H9 (cell line): ENCODE results near the gene MAL. TPM values are rescaled to one million over a fixed set of nuclear protein-coding genes. Genes with fewer than 3 reads are reported as not detected.

ENCODE experiments used
- DNase-seq: peaks from one replicate; pipeline ENCODE4 v3.0.0-alpha.2; 2017
- H2AFZ ChIP-seq: one replicate; pipeline ENCODE4 v1.6.1; 2013; ENCODE audit warnings: mild to moderate bottlenecking, low read length, control low read depth, moderate library complexity
- H2AK5ac ChIP-seq: 2 replicates; pipeline ENCODE4 v1.6.1; 2013; ENCODE audit warnings: low read length, control low read depth, mixed read lengths; ENCODE audit not compliant: insufficient read length
- H2BK120ac ChIP-seq: one replicate; pipeline ENCODE4 v1.6.1; 2013; ENCODE audit warnings: low read depth, mild to moderate bottlenecking, low read length, control low read depth, inconsistent platforms; ENCODE audit not compliant: poor library complexity, severe bottlenecking
- H2BK12ac ChIP-seq: 2 replicates; pipeline ENCODE4 v1.6.1; 2013; ENCODE audit warnings: low read length, control low read depth, mixed read lengths, low read depth; ENCODE audit not compliant: insufficient read length
- H2BK15ac ChIP-seq: 2 replicates; pipeline ENCODE4 v1.6.1; 2013; ENCODE audit warnings: low read depth, low read length, control low read depth
- H2BK20ac ChIP-seq: one replicate; pipeline ENCODE4 v1.6.1; 2013; ENCODE audit warnings: low read depth, mild to moderate bottlenecking, low read length, control low read depth, inconsistent platforms; ENCODE audit not compliant: poor library complexity, severe bottlenecking
- H2BK5ac ChIP-seq: 2 replicates; pipeline ENCODE4 v1.6.1; 2013; ENCODE audit warnings: low read length, control low read depth, mixed read lengths; ENCODE audit not compliant: insufficient read length
- H3K14ac ChIP-seq: 2 replicates; pipeline ENCODE4 v1.6.1; 2013; ENCODE audit warnings: low read length, control low read depth; ENCODE audit not compliant: insufficient read depth
- H3K18ac ChIP-seq: 2 replicates; pipeline ENCODE4 v1.6.1; 2013; ENCODE audit warnings: low read depth, mild to moderate bottlenecking, mixed read lengths, low read length, control low read depth; ENCODE audit not compliant: insufficient read length
- H3K23ac ChIP-seq: 2 replicates; pipeline ENCODE4 v1.6.1; 2013; ENCODE audit warnings: low read length, control low read depth, mixed read lengths, low read depth; ENCODE audit not compliant: insufficient read length
- H3K23me2 ChIP-seq: 2 replicates; pipeline ENCODE4 v1.6.1; 2013; ENCODE audit warnings: low read depth, mild to moderate bottlenecking, mixed read lengths, low read length, control low read depth; ENCODE audit not compliant: insufficient read length, poor library complexity, severe bottlenecking
- H3K27ac ChIP-seq: 2 replicates; pipeline ENCODE4 v1.5.1; 2013; ENCODE audit warnings: low read length, control low read depth, mixed read lengths, low read depth; ENCODE audit not compliant: insufficient read length
- H3K27me3 ChIP-seq: 2 replicates; pipeline ENCODE4 v1.6.1; 2013; ENCODE audit warnings: low read length, control low read depth, inconsistent platforms; ENCODE audit not compliant: insufficient read depth
- H3K4ac ChIP-seq: 2 replicates; pipeline ENCODE4 v1.6.1; 2013; ENCODE audit warnings: low read depth, mild to moderate bottlenecking, control low read depth, inconsistent platforms, low read length, moderate library complexity
- H3K4me1 ChIP-seq: 2 replicates; pipeline ENCODE4 v1.6.1; 2013; ENCODE audit warnings: low read length, control low read depth, inconsistent platforms; ENCODE audit not compliant: insufficient read depth
- H3K4me2 ChIP-seq: 2 replicates; pipeline ENCODE4 v1.6.1; 2013; ENCODE audit warnings: low read length, control low read depth, mixed read lengths; ENCODE audit not compliant: insufficient read length, insufficient read depth
- H3K56ac ChIP-seq: 2 replicates; pipeline ENCODE4 v1.6.1; 2013; ENCODE audit warnings: low read depth, mild to moderate bottlenecking, mixed read lengths, low read length, control low read depth; ENCODE audit not compliant: insufficient read length
- H3K79me1 ChIP-seq: 2 replicates; pipeline ENCODE4 v1.6.1; 2013; ENCODE audit warnings: low read depth, mild to moderate bottlenecking, moderate library complexity, low read length, control low read depth, inconsistent platforms; ENCODE audit not compliant: insufficient read depth, poor library complexity, severe bottlenecking
- H3K79me2 ChIP-seq: 2 replicates; pipeline ENCODE4 v1.6.1; 2013; ENCODE audit warnings: low read length, control low read depth, inconsistent platforms; ENCODE audit not compliant: insufficient read depth
- H3K9ac ChIP-seq: 2 replicates; pipeline ENCODE4 v1.6.1; 2013; ENCODE audit warnings: low read length, control low read depth, mixed read lengths; ENCODE audit not compliant: insufficient read length; ENCODE audit errors: extremely low read depth
- H3K9me3 ChIP-seq: one replicate; pipeline ENCODE4 v1.6.1; 2013; ENCODE audit warnings: low read depth, low read length, inconsistent platforms; ENCODE audit not compliant: control insufficient read depth
- H3T11ph ChIP-seq: one replicate; pipeline ENCODE4 v1.6.1; 2013; ENCODE audit warnings: mild to moderate bottlenecking, low read length, control low read depth, inconsistent platforms
- H4K20me1 ChIP-seq: one replicate; pipeline ENCODE4 v1.6.1; 2013; ENCODE audit not compliant: control insufficient read depth, insufficient read length, insufficient read depth
- H4K5ac ChIP-seq: 2 replicates; pipeline ENCODE4 v1.6.1; 2013; ENCODE audit warnings: low read depth, mild to moderate bottlenecking, mixed read lengths, low read length, control low read depth; ENCODE audit not compliant: insufficient read length
- H4K8ac ChIP-seq: replicated peaks from 2 replicates; pipeline ENCODE4 v1.6.1; 2013; ENCODE audit warnings: low read length, control low read depth, mixed read lengths, low read depth; ENCODE audit not compliant: insufficient read length
- H4K91ac ChIP-seq: 2 replicates; pipeline ENCODE4 v1.6.1; 2013; ENCODE audit warnings: low read depth, mild to moderate bottlenecking, moderate library complexity, mixed read lengths, low read length, control low read depth; ENCODE audit not compliant: insufficient read length
- H3K27ac Mint-ChIP-seq, 3 experiments: 2 replicates in 2 of 3; 3 replicates in 1 of 3; pipeline ENCODE4 v1.8.0; 2020 to 2021; ENCODE audit warnings: mixed read lengths in 3 of 3, mild to moderate bottlenecking in 1 of 3, moderate library complexity in 1 of 3
- H3K27me3 Mint-ChIP-seq: 2 replicates; pipeline ENCODE4 v1.8.0; 2021; ENCODE audit warnings: low read depth, mild to moderate bottlenecking, moderate library complexity, mixed read lengths
- H3K36me3 Mint-ChIP-seq, 3 experiments: 2 replicates in 2 of 3; 3 replicates in 1 of 3; pipeline ENCODE4 v1.8.0; 2020 to 2021; ENCODE audit warnings: low read depth in 3 of 3, mixed read lengths in 3 of 3; ENCODE audit not compliant: insufficient read depth in 1 of 3
- H3K4me1 Mint-ChIP-seq, 2 experiments: 2 replicates each; pipeline ENCODE4 v1.8.0; 2020; ENCODE audit warnings: mixed read lengths in 2 of 2
- H3K4me3 Mint-ChIP-seq, 2 experiments: 2 replicates in 1 of 2; 3 replicates in 1 of 2; pipeline ENCODE4 v1.8.0; 2020 to 2021; ENCODE audit warnings: mild to moderate bottlenecking in 2 of 2, mixed read lengths in 2 of 2, moderate library complexity in 1 of 2
- H3K9me3 Mint-ChIP-seq, 2 experiments: 2 replicates in 1 of 2; 3 replicates in 1 of 2; pipeline ENCODE4 v1.8.0; 2020; ENCODE audit warnings: mild to moderate bottlenecking in 2 of 2, mixed read lengths in 2 of 2, moderate library complexity in 1 of 2
- CTCF ChIP-seq: fragments of 200-600 bp; sonication (generic); conservative IDR thresholded peaks from 3 replicates; pipeline ENCODE4 v1.8.0; 2021; ENCODE audit warnings: antibody characterized with exemption, mild to moderate bottlenecking
- WGBS: extraction: QIAGEN DNeasy Blood & Tissue Kit; methylation state at CpG from one replicate; pipeline ENCODE4 v1.1.7; 2013; ENCODE audit warnings: missing lambda C conversion rate, low lambda C conversion rate, mixed read lengths; ENCODE audit not compliant: insufficient read length; ENCODE audit errors: extremely low coverage; 5-methylcytosine and 5-hydroxymethylcytosine counted together
- total RNA-seq: library from RNA; stranded (reverse); gene quantifications from 2 replicates; pipeline ENCODE4 v1.2.1, GENCODE V29; 2021

MAL gene
- total RNA-seq, 1 experiment from 2014 or later: not detected

DNA sequence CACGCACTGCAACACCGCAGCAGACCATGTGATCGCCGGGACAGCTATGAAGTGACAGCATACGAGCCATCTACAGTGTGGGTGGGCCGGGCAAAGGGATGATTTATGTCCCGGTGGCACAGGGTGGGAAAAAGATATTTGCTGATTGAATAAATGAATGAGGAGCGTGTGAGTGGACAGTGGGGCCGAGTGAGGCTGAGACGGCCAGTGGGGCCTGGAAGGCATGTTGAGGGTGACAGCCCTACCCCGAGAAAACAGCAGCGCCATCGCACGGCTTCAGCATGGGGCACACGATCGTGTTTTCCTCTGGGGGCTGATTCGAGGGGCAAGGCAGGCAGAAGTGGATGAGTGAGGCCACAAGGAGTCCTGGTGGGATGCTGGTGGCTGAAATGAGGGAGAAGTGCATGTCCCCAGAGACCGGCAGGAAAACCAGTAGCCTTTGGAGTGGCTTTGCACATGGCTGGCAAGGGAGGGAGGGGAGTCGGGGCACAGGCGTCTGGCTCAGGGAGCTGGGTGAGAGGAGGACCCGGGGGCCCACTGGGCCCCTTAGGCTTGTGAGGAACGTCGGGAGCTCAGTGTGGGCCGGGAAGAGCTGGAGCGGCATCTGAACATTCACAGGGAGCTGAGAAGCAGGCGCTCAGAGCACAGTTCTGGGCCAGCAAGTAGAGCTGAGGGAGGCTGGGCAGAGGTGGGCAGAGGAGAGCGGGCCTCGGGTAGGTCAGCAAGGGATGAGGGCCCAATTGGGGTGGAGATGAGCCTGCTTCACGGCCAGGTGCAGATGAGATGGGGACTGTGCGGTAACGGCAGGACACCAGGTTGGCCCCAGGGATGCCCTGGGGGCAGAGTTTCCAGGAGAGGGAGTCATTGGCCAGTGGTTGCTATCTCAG, 32.1 kb upstream of the MAL start:
- Histone ChIP-seq H3K4me2 (no peak overlapping the region), H3K27me3 (no peaks in the 10 kb centered on the region; the same call in 1 of the 2 replicates)
- WGBS: no CpG with 5 or more reads among the region's 31 CpGs

More for the DNA sequence above, 32.1 kb upstream of the MAL start:
- Mint-ChIP-seq H3K9me3 (no peaks in the 10 kb centered on the region), H3K36me3 (no peaks in the 10 kb centered on the region), H3K4me3 (no peak overlapping the region; a peak in 1 of 5 replicates), H3K4me1 (0 out of 4 replicates have a peak, but pooled peaks cover 0 to 2% of the 10 kb centered on the region in 2 experiments), H3K27ac (no peak overlapping the region), H3K27me3 (peaks cover 90% of the 10 kb centered on the region)
- Histone ChIP-seq H4K5ac (no peak overlapping the region), H2BK12ac (no peak overlapping the region), H3K4me1 (no peaks in the 10 kb centered on the region), H3K79me2 (no peaks in the 10 kb centered on the region), H4K8ac (no peak overlapping the region), H3K4ac (no peak overlapping the region), H2AFZ (no peak overlapping the region), H3K56ac (no peak overlapping the region), H3K18ac (no peak overlapping the region), H3K23ac (no peak overlapping the region), H3K9me3 (no peaks in the 10 kb centered on the region), H3K23me2 (no peaks in the 10 kb centered on the region), H3K27ac (no peak overlapping the region), H2BK20ac (no peak overlapping the region), H3T11ph (no peak overlapping the region), H2BK120ac (no peak overlapping the region), H3K14ac (no peak overlapping the region; the same call in 1 of the 2 replicates), H2AK5ac (no peak overlapping the region), H3K79me1 (no peaks in the 10 kb centered on the region), H2BK5ac (no peak overlapping the region), H2BK15ac (no peak overlapping the region), H4K91ac (no peak overlapping the region), H4K20me1 (no peaks in the 10 kb centered on the region), H3K9ac (no peak overlapping the region)
- TF ChIP-seq CTCF: no peak
- DNase-seq: peak; percentile 14
